Bronchial epithelial cell (primary cell): Measurements from ENCODE around the gene THOP1. TPM values are rescaled to one million over a fixed set of nuclear protein-coding genes. Genes with fewer than 3 reads are reported as not detected.

Source experiments
- DNase-seq: peaks from one replicate; pipeline ENCODE4 v3.0.0-alpha.2; 2010; ENCODE audit warnings: low read depth
- FAIRE-seq: peaks from 2 replicates; lab custom pipeline; 2011; peaks lifted over from hg19 to GRCh38; lab: Jason Lieb, UNC
- H3K27me3 ChIP-seq: 2 replicates; pipeline ENCODE4 v1.5.1; 2011; ENCODE audit warnings: low read length; ENCODE audit not compliant: control insufficient read depth, insufficient read depth
- H3K36me3 ChIP-seq: 2 replicates; pipeline ENCODE4 v1.5.1; 2011; ENCODE audit warnings: low read length; ENCODE audit not compliant: control insufficient read depth, insufficient read depth
- H3K4me3 ChIP-seq: 2 replicates; pipeline ENCODE4 v1.5.1; 2011; ENCODE audit warnings: mild to moderate bottlenecking, low read depth, low read length, control low read depth
- total RNA-seq: library from RNA; depleted of rRNA; stranded (reverse); fragments of >200 nt; gene quantifications from 2 replicates; pipeline ENCODE4 v1.2.1, GENCODE V29; 2014
- TF ChIP-seq, protein P1 (sequence below): IDR thresholded peaks from 2 replicates; pipeline ENCODE4 v1.5.1; 2011; ENCODE audit warnings: mild to moderate bottlenecking, moderate library complexity, low read length, control low read depth, inconsistent platforms; ENCODE audit not compliant: insufficient read depth, severe bottlenecking

Gene THOP1
- total RNA-seq, 1 donor from 2014 or later: 86.4 TPM

DNA sequence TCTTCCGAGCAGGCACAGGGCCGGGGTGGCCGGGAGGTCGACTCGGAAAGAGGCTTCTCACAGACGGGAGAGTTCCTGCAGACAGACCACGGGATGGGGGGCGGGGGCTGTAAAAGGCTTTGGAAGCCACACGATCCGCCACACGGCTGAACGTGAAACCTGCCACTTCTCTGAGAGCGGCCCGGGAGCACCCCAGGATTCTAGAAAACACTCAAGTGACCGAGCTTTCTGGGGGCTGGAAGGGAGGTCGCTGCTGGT lies 29.9 kb upstream of the THOP1 start:
- no peak for FAIRE-seq
- TF ChIP-seq, protein P1, sequence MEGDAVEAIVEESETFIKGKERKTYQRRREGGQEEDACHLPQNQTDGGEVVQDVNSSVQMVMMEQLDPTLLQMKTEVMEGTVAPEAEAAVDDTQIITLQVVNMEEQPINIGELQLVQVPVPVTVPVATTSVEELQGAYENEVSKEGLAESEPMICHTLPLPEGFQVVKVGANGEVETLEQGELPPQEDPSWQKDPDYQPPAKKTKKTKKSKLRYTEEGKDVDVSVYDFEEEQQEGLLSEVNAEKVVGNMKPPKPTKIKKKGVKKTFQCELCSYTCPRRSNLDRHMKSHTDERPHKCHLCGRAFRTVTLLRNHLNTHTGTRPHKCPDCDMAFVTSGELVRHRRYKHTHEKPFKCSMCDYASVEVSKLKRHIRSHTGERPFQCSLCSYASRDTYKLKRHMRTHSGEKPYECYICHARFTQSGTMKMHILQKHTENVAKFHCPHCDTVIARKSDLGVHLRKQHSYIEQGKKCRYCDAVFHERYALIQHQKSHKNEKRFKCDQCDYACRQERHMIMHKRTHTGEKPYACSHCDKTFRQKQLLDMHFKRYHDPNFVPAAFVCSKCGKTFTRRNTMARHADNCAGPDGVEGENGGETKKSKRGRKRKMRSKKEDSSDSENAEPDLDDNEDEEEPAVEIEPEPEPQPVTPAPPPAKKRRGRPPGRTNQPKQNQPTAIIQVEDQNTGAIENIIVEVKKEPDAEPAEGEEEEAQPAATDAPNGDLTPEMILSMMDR: no peak
- no peak for DNase-seq
- Histone ChIP-seq H3K27me3 (no peaks in the 10 kb centered on the region), H3K36me3 (peaks cover 9% of the 10 kb centered on the region), H3K4me3 (no peak overlapping the region)

DNA sequence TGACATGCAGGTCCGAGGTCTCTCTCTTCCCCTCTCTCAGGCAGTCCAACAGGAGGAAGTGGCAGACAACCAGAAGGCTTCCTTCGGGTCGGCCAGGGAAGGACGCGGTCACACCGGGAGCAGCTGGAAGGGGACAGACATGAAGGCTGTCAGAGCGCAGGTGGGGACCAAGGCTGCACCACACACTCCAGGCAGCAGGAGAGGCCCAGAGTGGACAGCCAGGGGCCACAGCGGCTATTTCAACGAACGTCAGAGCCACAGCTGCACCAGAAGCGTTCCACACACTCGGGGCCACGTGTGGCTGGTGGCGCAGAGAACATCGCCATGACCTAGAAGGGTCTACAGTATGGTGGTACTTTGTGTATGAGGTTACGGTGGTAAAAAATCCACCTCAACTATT lies 29.5 kb upstream of the THOP1 start:
- DNase-seq: no peak
- no peaks in the 10 kb centered on the region for H3K27me3 ChIP-seq
- H3K36me3 ChIP-seq: peaks cover 11% of the 10 kb centered on the region
- H3K4me3 ChIP-seq: no peak overlapping the region
- TF ChIP-seq, protein P1: no peak
- FAIRE-seq: no peak

- Histone ChIP-seq H3K27me3 (no peaks in the 10 kb centered on the region), H3K36me3 (peaks cover 17% of the 10 kb centered on the region), H3K4me3 (no peak overlapping the region)
- FAIRE-seq (no peak), DNase-seq (no peak)
- TF ChIP-seq, protein P1: no peak
Measured at GRCh38 chr19:2756477-2756876, 28.8 kb upstream of the THOP1 start.

DNA sequence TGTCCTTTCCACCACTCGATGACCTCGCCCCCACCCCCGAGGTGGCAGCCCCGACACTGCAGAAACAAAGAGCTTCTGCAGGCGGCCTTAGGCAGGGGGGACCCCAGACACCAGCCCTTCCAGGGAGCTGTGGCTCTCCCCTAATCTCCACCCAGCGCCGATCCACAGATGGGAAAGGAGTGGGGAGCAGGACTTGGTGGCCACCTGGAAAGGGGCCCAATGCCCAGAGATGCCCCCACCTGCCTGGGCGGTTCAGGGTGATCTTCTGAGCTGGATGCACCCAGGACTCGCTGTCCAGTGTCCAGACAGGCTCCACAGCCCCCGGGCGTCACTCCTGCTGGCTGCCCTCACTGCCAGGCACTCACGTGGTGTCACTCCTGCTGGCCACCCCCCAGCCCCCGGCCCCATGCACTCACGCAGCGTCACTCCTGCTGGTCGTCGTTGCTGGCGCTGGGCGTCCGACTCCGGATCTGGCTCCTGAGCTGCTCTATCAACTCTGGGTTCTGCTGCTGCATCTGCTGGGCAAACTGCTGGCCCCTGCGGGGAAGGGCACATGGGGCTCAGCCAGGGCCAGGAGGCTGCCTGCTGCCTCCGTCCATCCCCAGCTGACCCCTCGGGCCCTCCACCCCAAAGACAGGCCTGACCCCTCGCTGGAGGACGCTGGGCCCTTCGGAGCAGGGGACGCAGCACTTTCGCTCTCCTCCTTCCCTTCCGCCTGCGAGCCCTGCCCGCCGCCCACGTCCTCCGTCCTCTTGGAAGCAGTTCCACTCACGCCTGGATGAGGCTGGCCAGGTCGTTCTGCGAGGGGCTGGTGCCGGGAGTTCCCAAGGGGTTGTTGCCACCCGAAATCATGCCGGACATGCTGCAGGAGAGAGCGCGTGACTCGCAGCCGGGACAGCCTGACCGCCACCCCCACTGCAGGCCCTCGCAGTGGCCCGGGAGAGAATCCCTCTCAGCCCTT lies 28.1 kb upstream of the THOP1 start:
- TF ChIP-seq, protein P1: no peak
- Histone ChIP-seq H3K36me3 (peaks cover 19% of the 10 kb centered on the region), H3K4me3 (no peak overlapping the region), H3K27me3 (no peaks in the 10 kb centered on the region)
- DNase-seq (no peak), FAIRE-seq (no peak)

DNA sequence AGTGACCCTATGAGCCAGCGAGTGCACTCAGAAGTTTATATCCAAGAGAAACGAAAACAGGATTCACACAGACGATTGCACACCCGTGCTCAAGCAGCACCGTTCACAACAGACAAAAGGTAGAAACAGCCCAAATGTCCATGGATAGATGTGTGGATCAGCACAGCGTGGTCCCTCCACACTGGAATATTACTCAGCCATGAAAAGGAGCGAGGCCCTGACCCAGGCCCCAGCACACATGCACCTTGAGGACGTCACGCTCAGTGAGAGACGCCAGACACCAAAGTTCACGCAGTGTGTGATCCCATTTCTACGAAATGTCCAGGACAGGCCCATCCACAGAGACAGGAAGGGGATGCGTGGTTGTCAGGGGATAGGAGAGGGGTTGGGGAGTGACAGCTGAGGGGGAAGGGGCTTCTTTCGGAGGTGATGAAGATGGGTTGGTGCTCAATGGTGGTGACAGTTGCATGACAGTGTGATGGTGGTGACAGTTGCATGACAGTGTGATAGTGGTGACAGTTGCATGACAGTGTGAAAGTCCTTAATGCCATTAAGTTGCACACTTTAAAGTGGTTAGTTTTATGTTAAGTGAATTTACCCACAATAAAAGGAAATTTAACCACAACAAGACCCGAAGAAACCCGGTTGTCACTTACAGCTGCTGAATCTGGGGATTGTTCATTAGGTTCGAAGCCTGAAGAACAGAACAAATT lies 26.5 kb upstream of the THOP1 start:
- Histone ChIP-seq H3K27me3 (no peaks in the 10 kb centered on the region), H3K36me3 (peaks cover 28% of the 10 kb centered on the region), H3K4me3 (no peak overlapping the region)
- TF ChIP-seq, protein P1: no peak
- FAIRE-seq (peak; percentile 55), DNase-seq (no peak)
